SJSA1 (cell line): ENCODE data around the gene POU2AF1. TPM values are rescaled to one million over a fixed set of nuclear protein-coding genes. Genes with fewer than 3 reads are reported as not detected.

Source experiments
- DNase-seq, 2 experiments: peaks; one replicate each; pipeline ENCODE4 v3.0.0-alpha.2; 2015 to 2020; ENCODE audit warnings: low spot score in 2 of 2, low read depth in 1 of 2
- H3K27ac ChIP-seq: fragments of 250-450 bp; sonication (Bioruptor Pico); 2 replicates; pipeline ENCODE4 v1.5.1; 2020; ENCODE audit warnings: mild to moderate bottlenecking, moderate library complexity
- H3K27me3 ChIP-seq: fragments of 250-450 bp; sonication (Bioruptor Pico); replicated peaks from 2 replicates; pipeline ENCODE4 v1.5.1; 2020; ENCODE audit warnings: mild to moderate bottlenecking, moderate library complexity
- H3K36me3 ChIP-seq: fragments of 250-450 bp; sonication (Bioruptor Pico); 2 replicates; pipeline ENCODE4 v1.5.1; 2020; ENCODE audit warnings: mild to moderate bottlenecking
- H3K4me1 ChIP-seq: fragments of 250-450 bp; sonication (Bioruptor Pico); replicated peaks from 2 replicates; pipeline ENCODE4 v1.6.1; 2021; ENCODE audit warnings: mild to moderate bottlenecking
- H3K4me3 ChIP-seq: fragments of 250-450 bp; sonication (Bioruptor Pico); 2 replicates; pipeline ENCODE4 v1.5.1; 2020; ENCODE audit warnings: mild to moderate bottlenecking
- H3K9me3 ChIP-seq: fragments of 250-450 bp; sonication (Bioruptor Pico); replicated peaks from 2 replicates; pipeline ENCODE4 v1.5.1; 2020; ENCODE audit warnings: mild to moderate bottlenecking
- total RNA-seq: library from RNA; depleted of rRNA; stranded (reverse); fragments of >200 nt; shearing (Covaris generic); gene quantifications from 2 replicates; pipeline ENCODE4 v1.2.3, GENCODE V29; 2014; rRNA removed

POU2AF1 gene
- total RNA-seq, 1 experiment from 2014 or later, result not detected

GRCh38 chr11:111307472-111308108 is 71.5 kb downstream of the POU2AF1 start:
- 0 out of 2 replicates have a peak, but pooled peaks cover 5% of the 10 kb centered on the region for H3K27me3 ChIP-seq
- H3K36me3 ChIP-seq, result no peaks in the 10 kb centered on the region
- no peak for DNase-seq

GRCh38 chr11:111306321-111306720 is 72.8 kb downstream of the POU2AF1 start:
- Histone ChIP-seq H3K27me3 (0 out of 2 replicates have a peak, but pooled peaks cover 5% of the 10 kb centered on the region), H3K9me3 (no peaks in the 10 kb centered on the region), H3K4me3 (no peak overlapping the region), H3K36me3 (no peaks in the 10 kb centered on the region), H3K4me1 (no peaks in the 10 kb centered on the region), H3K27ac (no peak overlapping the region)
- no peak for DNase-seq

More at GRCh38 chr11:111307472-111308108, 71.5 kb downstream of the POU2AF1 start:
- Histone ChIP-seq H3K27ac (no peak overlapping the region), H3K9me3 (no peaks in the 10 kb centered on the region), H3K4me1 (no peaks in the 10 kb centered on the region), H3K4me3 (no peak overlapping the region)

GRCh38 chr11:111305876-111306275 is 73.2 kb downstream of the POU2AF1 start:
- Histone ChIP-seq H3K4me3 (no peak overlapping the region), H3K27me3 (0 out of 2 replicates have a peak, but pooled peaks cover 5% of the 10 kb centered on the region), H3K9me3 (no peaks in the 10 kb centered on the region), H3K36me3 (no peaks in the 10 kb centered on the region), H3K4me1 (no peaks in the 10 kb centered on the region), H3K27ac (no peak overlapping the region)
- no peak for DNase-seq

DNA sequence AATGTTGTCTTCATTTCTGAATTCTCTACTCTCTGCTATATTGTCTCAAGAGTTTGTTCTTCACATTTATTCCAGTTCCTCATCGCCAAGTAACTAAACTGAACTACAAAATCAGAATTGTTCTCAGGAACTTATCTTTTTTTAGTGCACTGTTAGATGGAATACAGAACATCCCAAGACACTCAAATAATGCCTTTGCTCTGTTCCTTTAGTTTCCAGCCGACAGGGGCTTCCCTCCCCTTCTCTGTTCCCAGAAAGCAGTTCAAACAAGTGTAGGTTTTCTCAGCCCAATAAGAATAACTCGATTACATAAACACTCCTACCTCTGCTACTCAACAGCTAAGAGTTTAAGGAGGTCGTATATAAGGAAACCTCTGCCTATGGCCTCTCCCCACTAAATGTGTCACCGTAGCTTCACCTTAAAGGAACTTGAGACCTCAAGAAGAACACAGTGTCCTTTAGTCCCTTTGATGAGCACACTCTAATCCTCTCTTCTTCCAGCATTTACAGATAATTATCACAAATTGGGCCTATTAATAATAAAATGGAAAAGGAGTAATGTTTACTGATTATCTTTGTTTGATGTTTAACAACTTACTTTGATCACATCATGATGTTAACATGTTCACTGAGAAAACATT is 73.8 kb downstream of the POU2AF1 start:
- Histone ChIP-seq H3K27me3 (0 out of 2 replicates have a peak, but pooled peaks cover 5% of the 10 kb centered on the region), H3K36me3 (no peaks in the 10 kb centered on the region), H3K27ac (no peak overlapping the region), H3K4me3 (no peak overlapping the region), H3K4me1 (no peaks in the 10 kb centered on the region), H3K9me3 (no peaks in the 10 kb centered on the region)
- no peak for DNase-seq

DNA sequence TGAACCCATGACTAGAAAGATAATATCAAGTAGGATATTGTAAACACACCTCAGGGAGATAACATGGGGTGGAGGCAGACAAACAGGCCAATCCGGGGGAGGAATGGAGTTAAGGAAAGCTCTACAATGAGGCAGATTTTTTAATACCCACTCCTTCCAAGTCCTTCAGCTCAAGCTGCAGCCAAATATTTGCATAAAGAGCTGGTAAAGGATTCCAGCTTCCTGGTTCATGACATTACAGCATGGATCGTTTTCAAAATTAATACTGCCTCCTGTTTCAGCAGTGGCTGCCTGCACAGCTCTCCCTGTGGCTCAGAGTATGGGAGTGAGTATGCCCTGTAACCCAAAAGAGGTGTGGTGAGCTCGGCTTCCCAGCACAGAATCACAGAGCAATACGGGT is 75.6 kb downstream of the POU2AF1 start:
- no peaks in the 10 kb centered on the region for H3K9me3 ChIP-seq
- no peak overlapping the region for H3K4me3 ChIP-seq
- no peak overlapping the region for H3K27ac ChIP-seq
- 0 out of 2 replicates have a peak, but pooled peaks cover 5% of the 10 kb centered on the region for H3K27me3 ChIP-seq
- peaks cover 6% of the 10 kb centered on the region for H3K4me1 ChIP-seq
- no peak for DNase-seq
- no peaks in the 10 kb centered on the region for H3K36me3 ChIP-seq

DNA sequence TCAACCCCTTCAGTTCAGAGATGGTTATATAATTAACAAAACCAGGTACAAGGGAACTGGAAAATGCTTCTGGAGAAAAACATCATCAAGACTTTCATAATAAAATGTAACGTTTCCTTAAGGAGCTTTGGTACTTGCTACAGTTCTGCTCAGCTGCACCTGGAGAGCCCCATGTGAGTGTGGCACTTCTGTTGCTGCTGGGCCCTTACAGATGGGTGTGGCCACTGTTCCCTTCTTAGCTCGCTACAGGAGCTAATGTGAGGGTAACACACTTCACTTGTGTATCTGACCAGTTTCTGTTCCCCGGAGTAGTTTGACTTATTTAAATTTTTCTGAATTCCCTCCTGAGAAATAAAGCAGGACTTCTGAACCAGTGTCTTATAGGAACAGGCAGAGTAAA is 76.8 kb downstream of the POU2AF1 start:
- no peak for DNase-seq
- no peak overlapping the region for H3K4me3 ChIP-seq
- H3K36me3 ChIP-seq, result no peaks in the 10 kb centered on the region
- H3K27me3 ChIP-seq, result 0 out of 2 replicates have a peak, but pooled peaks cover 5% of the 10 kb centered on the region
- H3K9me3 ChIP-seq, result no peaks in the 10 kb centered on the region
- H3K27ac ChIP-seq, result no peak overlapping the region
- H3K4me1 ChIP-seq, result peaks cover 6% of the 10 kb centered on the region

Other genes with a start within 250 kb of the POU2AF1 start
- not detected in 2 replicates for gene POU2AF2, start 133.6 kb downstream of the POU2AF1 start, total RNA-seq
- gene POU2AF3, start 80.7 kb downstream of the POU2AF1 start, total RNA-seq, result not detected in 2 replicates
- gene BTG4, start 133.1 kb upstream of the POU2AF1 start, total RNA-seq, result 2.4 TPM in 1 of 2 replicates, not detected in the other
- not detected in 2 replicates for gene HOATZ, start 135.5 kb upstream of the POU2AF1 start, total RNA-seq
- 94.6 and 104 TPM in 2 replicates for gene LAYN, start 161.4 kb upstream of the POU2AF1 start, total RNA-seq
- 5.6 and 9.6 TPM in 2 replicates for gene SIK2, start 223.2 kb upstream of the POU2AF1 start, total RNA-seq